Prostate gland (tissue), 2 donors: ENCODE measurements around the gene FAM83C. TPM values are rescaled to one million over a fixed set of nuclear protein-coding genes. Genes with fewer than 3 reads are reported as not detected.

Experiments
- DNase-seq: peaks from one replicate; pipeline ENCODE4 v3.0.0-alpha.2; 2019; ENCODE audit warnings: low spot score
- H3K27ac ChIP-seq, 2 donors: fragments of 200-600 bp; sonication (generic); 2 replicates each; pipeline ENCODE4 v1.5.1; 2017 to 2019
- H3K27me3 ChIP-seq: fragments of 200-600 bp; sonication (generic); replicated peaks from 2 replicates; pipeline ENCODE4 v1.5.1; 2019; ENCODE audit not compliant: insufficient read depth
- H3K36me3 ChIP-seq, 2 donors: fragments of 200-600 bp; sonication (generic); 1 replicate in 1 of 2; 2 replicates in 1 of 2; pipeline versions ENCODE4 v1.5.1 to v1.8.1; 2017 to 2019
- H3K4me1 ChIP-seq: fragments of 200-600 bp; sonication (generic); replicated peaks from 2 replicates; pipeline ENCODE4 v1.5.1; 2019
- H3K4me3 ChIP-seq, 2 donors: fragments of 200-600 bp; sonication (generic); 2 replicates each; pipeline ENCODE4 v1.5.1; 2017 to 2019
- H3K9me3 ChIP-seq: fragments of 200-600 bp; sonication (generic); 2 replicates; pipeline ENCODE4 v1.5.1; 2017
- POLR2A ChIP-seq: fragments of 450-650 bp; IDR thresholded peaks from one replicate; pipeline ENCODE4 v1.6.1; 2016; ENCODE audit warnings: antibody characterized with exemption, mild to moderate bottlenecking
- POLR2AphosphoS5 ChIP-seq: sonication (generic); formaldehyde crosslinking; IDR thresholded peaks from one replicate; pipeline ENCODE4 v1.6.1; 2017; ENCODE audit warnings: antibody characterized with exemption
- WGBS: methylation state at CpG from one replicate; pipeline ENCODE4 v1.1.5; 2018; 5-methylcytosine and 5-hydroxymethylcytosine counted together
- intact Hi-C: fragments of 100-400 bp; cut with DNase I; formaldehyde crosslinking; loops from one replicate; pipeline ENCODE4 v1.14.2; 2022
- total RNA-seq, 2 donors: library from RNA; depleted of rRNA; stranded (reverse); fragments of >200 nt; gene quantifications; one replicate each; pipeline ENCODE4 v1.1.0, GENCODE V29; 2016
- TF ChIP-seq, protein P1 (sequence below), 4 experiments: fragments of 200-600 bp in 2 of 4; fragments of 450-650 bp in 2 of 4; sonication (generic) in 2 of 4; IDR thresholded peaks; 1 replicate in 3 of 4; 2 replicates in 1 of 4; pipeline ENCODE4 v1.5.1; 2016 to 2019; ENCODE audit warnings: antibody characterized with exemption in 4 of 4, mild to moderate bottlenecking in 2 of 4, moderate library complexity in 2 of 4

Gene FAM83C
- total RNA-seq, 2 donors from 2014 or later, result 0.28 to 0.36 TPM

GRCh38 chr20:35276408-35276807 lies 15.8 kb downstream of the FAM83C start:
- intact Hi-C loops, result loop anchor here (5.0 kb wide), 1 partner anchor 399 kb away; the partner anchor contains the start of gene ACSS2
- peak overlapping the region in 1 of 2 donors; percentile 92 for H3K27ac ChIP-seq
- H3K4me3 ChIP-seq, result no peak overlapping the region
- 82% methylated on average over 6 of the region's 6 CpGs for WGBS
- peaks cover 17% of the 10 kb centered on the region for H3K4me1 ChIP-seq
- H3K36me3 ChIP-seq, result no peaks in the 10 kb centered on the region
- no peaks in the 10 kb centered on the region for H3K9me3 ChIP-seq
- TF ChIP-seq POLR2AphosphoS5 (no peak), POLR2A (no peak)
- TF ChIP-seq, protein P1, sequence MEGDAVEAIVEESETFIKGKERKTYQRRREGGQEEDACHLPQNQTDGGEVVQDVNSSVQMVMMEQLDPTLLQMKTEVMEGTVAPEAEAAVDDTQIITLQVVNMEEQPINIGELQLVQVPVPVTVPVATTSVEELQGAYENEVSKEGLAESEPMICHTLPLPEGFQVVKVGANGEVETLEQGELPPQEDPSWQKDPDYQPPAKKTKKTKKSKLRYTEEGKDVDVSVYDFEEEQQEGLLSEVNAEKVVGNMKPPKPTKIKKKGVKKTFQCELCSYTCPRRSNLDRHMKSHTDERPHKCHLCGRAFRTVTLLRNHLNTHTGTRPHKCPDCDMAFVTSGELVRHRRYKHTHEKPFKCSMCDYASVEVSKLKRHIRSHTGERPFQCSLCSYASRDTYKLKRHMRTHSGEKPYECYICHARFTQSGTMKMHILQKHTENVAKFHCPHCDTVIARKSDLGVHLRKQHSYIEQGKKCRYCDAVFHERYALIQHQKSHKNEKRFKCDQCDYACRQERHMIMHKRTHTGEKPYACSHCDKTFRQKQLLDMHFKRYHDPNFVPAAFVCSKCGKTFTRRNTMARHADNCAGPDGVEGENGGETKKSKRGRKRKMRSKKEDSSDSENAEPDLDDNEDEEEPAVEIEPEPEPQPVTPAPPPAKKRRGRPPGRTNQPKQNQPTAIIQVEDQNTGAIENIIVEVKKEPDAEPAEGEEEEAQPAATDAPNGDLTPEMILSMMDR (IDR thresholded peaks at IDR 0.05), result no peak
- no peak for DNase-seq
- H3K27me3 ChIP-seq, result no peaks in the 10 kb centered on the region

- Histone ChIP-seq H3K36me3 (no peaks in the 10 kb centered on the region), H3K27ac (no peak overlapping the region)
Measured at GRCh38 chr20:35275741-35276251, 16.4 kb downstream of the FAM83C start.

GRCh38 chr20:35274172-35275092 lies 17.8 kb downstream of the FAM83C start:
- H3K27ac ChIP-seq, result no peak overlapping the region
- no peak for TF ChIP-seq POLR2AphosphoS5
- intact Hi-C loops, result loop anchor here (5.0 kb wide), 1 partner anchor 397 kb away; the partner anchor contains the start of gene ACSS2
- peaks cover 17% of the 10 kb centered on the region for H3K4me1 ChIP-seq
- no peaks in the 10 kb centered on the region for H3K27me3 ChIP-seq
- H3K9me3 ChIP-seq, result no peaks in the 10 kb centered on the region
- no peak overlapping the region for H3K4me3 ChIP-seq
- DNase-seq, result no peak
- WGBS, result 91% methylated on average over 19 of the region's 24 CpGs
- no peaks in the 10 kb centered on the region for H3K36me3 ChIP-seq

More at GRCh38 chr20:35275741-35276251, 16.4 kb downstream of the FAM83C start:
- peaks cover 17% of the 10 kb centered on the region for H3K4me1 ChIP-seq
- H3K27me3 ChIP-seq, result no peaks in the 10 kb centered on the region
- intact Hi-C loops, result loop anchor here (5.0 kb wide), 1 partner anchor 398 kb away; the partner anchor contains the start of gene ACSS2
- no peak for TF ChIP-seq POLR2A
- no peak for TF ChIP-seq POLR2AphosphoS5
- TF ChIP-seq, protein P1 (IDR thresholded peaks at IDR 0.05), result no peak
- DNase-seq, result no peak
- 84% methylated on average over 12 of the region's 12 CpGs for WGBS
- H3K9me3 ChIP-seq, result no peaks in the 10 kb centered on the region
- H3K4me3 ChIP-seq, result no peak overlapping the region

GRCh38 chr20:35273449-35274171 lies 18.6 kb downstream of the FAM83C start:
- no peaks in the 10 kb centered on the region for H3K9me3 ChIP-seq
- H3K36me3 ChIP-seq, result no peaks in the 10 kb centered on the region
- 54% methylated on average over 13 of the region's 13 CpGs for WGBS
- TF ChIP-seq POLR2A (no peak), POLR2AphosphoS5 (no peak)
- TF ChIP-seq, protein P1 (IDR thresholded peaks at IDR 0.05), result no peak
- H3K4me1 ChIP-seq, result peaks cover 17% of the 10 kb centered on the region
- H3K27ac ChIP-seq, result no peak overlapping the region
- H3K4me3 ChIP-seq, result no peak overlapping the region
- intact Hi-C loops, result no loop called here
- no peaks in the 10 kb centered on the region for H3K27me3 ChIP-seq
- no peak for DNase-seq

DNA sequence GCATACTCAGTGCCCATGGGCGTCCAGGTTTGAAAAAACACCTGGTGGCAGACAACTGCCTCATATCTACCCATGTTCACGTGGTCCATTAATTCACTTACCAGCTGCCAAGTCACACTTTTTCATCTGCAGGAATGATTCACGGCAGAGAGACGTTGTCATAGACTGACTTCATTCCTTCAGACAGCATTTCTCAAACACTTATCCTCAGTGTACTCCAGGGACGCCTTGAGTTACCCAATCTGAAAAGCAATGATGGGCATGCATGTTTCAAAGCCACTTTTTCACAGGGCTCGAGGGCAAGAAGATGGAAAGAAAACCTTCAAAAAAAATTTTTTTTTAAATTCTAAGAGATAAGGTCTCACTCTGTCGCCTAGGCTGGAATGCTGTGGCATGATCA lies 20.3 kb downstream of the FAM83C start:
- intact Hi-C loops, result no loop called here

More for the DNA sequence above, 20.3 kb downstream of the FAM83C start:
- no peaks in the 10 kb centered on the region for H3K27me3 ChIP-seq
- 76% methylated on average over 7 of the region's 7 CpGs for WGBS
- peaks cover 9% of the 10 kb centered on the region for H3K4me1 ChIP-seq
- no peak overlapping the region for H3K4me3 ChIP-seq
- no peak overlapping the region for H3K27ac ChIP-seq
- TF ChIP-seq POLR2AphosphoS5 (no peak), POLR2A (no peak)
- TF ChIP-seq, protein P1 (IDR thresholded peaks at IDR 0.05), result no peak
- no peaks in the 10 kb centered on the region for H3K36me3 ChIP-seq
- H3K9me3 ChIP-seq, result no peaks in the 10 kb centered on the region
- DNase-seq, result no peak
